Effector memory CD8-positive, alpha-beta T cell (primary cell): Measurements from ENCODE around the gene BOC.

Experiments used
- ATAC-seq: fragments of 150-1000 bp; cut with Tn5 transposase; replicated peaks from 2 replicates; pipeline ENCODE4 v1.10.0; 2021; ENCODE audit warnings: mild to moderate bottlenecking, moderate library complexity
- DNase-seq, 3 experiments: peaks; one replicate each; pipeline ENCODE4 v3.0.0; 2021
- H3K27ac Mint-ChIP-seq, 2 donors: one replicate each; pipeline ENCODE4 v1.8.0; 2022; ENCODE audit warnings: mild to moderate bottlenecking in 2 of 2, mixed read lengths in 2 of 2, moderate library complexity in 2 of 2
- H3K27me3 Mint-ChIP-seq, 2 donors: one replicate each; pipeline ENCODE4 v1.8.0; 2022; ENCODE audit warnings: mixed read lengths in 2 of 2
- H3K36me3 Mint-ChIP-seq: one replicate; pipeline ENCODE4 v1.8.0; 2022; ENCODE audit warnings: mild to moderate bottlenecking, moderate library complexity, mixed read lengths; ENCODE audit not compliant: insufficient read depth
- H3K4me1 Mint-ChIP-seq, 2 donors: one replicate each; pipeline ENCODE4 v1.8.0; 2022; ENCODE audit warnings: low read depth in 2 of 2, mixed read lengths in 2 of 2
- H3K4me3 Mint-ChIP-seq, 2 donors: one replicate each; pipeline ENCODE4 v1.8.0; 2022; ENCODE audit warnings: mild to moderate bottlenecking in 2 of 2, mixed read lengths in 2 of 2, moderate library complexity in 2 of 2
- H3K9me3 Mint-ChIP-seq, 2 donors: one replicate each; pipeline ENCODE4 v1.8.0; 2022; ENCODE audit warnings: mixed read lengths in 2 of 2

BOC gene

DNA sequence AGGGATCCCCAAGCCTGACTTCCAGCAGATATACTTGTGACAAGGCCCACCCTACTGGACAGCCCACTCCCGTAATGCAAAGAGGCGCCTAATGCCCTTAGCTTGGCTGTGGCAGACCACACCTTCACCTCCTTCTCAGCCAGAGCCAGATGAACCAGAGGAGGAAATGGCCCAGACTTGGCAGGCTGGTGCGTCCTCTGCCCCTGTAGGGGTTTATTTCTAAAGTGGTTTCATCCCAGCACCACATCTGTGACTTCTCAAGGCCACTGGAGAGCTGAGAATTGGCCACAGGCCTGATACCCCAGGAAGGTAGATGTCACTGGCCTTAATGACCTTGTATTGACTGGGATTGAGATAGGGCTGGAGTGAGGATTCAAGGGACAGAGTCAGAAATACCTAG lies 29.5 kb downstream of the BOC start:
- Mint-ChIP-seq H3K36me3 (no peaks in the 10 kb centered on the region), H3K9me3 (no peaks in the 10 kb centered on the region), H3K27ac (no peak overlapping the region), H3K27me3 (peaks cover 32 to 69% of the 10 kb centered on the region in 2 donors), H3K4me1 (peaks cover 0 to 2% of the 10 kb centered on the region in 2 donors), H3K4me3 (no peak overlapping the region)
- no peak for DNase-seq
- no peak for ATAC-seq

DNA sequence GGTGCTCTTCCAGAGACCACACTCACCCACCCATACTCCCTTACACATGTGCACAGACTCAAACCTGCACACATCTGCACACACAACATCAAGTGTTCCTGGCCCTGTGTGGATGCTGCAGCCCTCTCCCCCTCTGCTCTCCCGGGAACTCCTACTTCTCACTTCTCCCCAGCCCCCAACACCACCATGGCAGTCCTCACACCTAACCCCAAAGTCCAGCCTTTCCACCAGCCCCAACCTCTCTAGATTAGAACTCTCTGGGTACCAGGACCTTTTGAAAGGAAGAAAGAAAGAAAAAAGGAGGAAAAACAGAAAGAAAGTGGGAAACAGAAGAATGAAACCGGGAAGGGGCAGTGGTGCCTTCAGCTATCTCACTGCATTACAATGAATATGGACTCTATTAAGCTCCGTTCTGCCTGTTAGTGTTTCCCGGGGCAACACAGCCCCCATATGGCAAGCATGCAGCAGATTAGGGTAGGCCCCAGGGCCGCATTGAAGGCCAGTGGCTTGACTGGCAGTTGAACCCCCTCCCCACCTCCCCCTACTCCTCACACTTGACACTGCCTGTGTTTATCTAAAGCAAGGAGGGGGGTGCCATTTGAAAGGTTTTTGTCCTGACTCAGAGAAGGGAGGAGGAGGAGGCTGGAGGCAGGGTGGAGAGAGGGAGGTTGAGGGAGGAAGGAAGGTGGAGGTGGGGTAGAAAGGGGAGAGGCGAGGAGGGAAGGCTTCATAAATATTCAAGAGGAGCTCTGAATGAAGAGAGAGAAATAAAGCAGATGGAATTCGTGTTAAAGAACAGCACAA lies 30.1 kb downstream of the BOC start:
- Mint-ChIP-seq H3K4me3 (no peak overlapping the region), H3K27me3 (peaks cover 33 to 72% of the 10 kb centered on the region in 2 donors), H3K9me3 (no peaks in the 10 kb centered on the region), H3K4me1 (peaks cover 0 to 2% of the 10 kb centered on the region in 2 donors), H3K36me3 (no peaks in the 10 kb centered on the region), H3K27ac (no peak overlapping the region)
- DNase-seq (no peak), ATAC-seq (no peak)

DNA sequence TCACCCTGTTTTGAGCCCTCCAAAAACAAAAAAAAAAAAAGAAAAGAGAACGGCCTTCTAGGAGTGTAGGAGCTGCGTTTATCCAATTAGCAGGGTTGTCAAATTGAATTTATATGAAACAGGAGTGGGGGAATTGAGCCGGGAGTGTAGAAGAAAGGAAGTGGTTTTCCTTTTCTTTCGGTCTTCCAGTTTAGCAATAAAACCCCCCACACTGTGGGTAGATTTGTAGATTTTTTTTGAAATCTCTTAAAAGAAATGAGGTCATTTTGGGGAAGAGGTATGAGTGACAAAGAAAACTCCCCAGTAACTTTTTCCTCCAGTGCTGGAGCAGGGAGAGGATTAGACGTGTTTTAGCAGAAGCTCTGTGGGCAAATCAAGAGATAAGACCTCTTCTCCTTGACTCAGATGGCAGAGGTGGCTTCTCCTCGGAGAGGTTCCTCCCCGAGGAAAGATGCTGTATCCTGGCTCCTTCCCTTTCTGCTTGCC lies 30.8 kb downstream of the BOC start:
- Mint-ChIP-seq H3K27ac (no peak overlapping the region), H3K4me3 (no peak overlapping the region), H3K36me3 (no peaks in the 10 kb centered on the region), H3K27me3 (peaks cover 40 to 78% of the 10 kb centered on the region in 2 donors), H3K9me3 (no peaks in the 10 kb centered on the region), H3K4me1 (peaks cover 0 to 2% of the 10 kb centered on the region in 2 donors)
- ATAC-seq (no peak), DNase-seq (no peak)

GRCh38 chr3:113243071-113243470 lies 31.7 kb downstream of the BOC start:
- no peak for DNase-seq
- Mint-ChIP-seq H3K36me3 (no peaks in the 10 kb centered on the region), H3K27me3 (peaks cover 35 to 81% of the 10 kb centered on the region in 2 donors)

GRCh38 chr3:113243846-113244245 lies 32.5 kb downstream of the BOC start:
- Mint-ChIP-seq H3K27me3 (peaks cover 42 to 81% of the 10 kb centered on the region in 2 donors), H3K27ac (no peak overlapping the region), H3K36me3 (no peaks in the 10 kb centered on the region), H3K4me1 (peaks cover 0 to 2% of the 10 kb centered on the region in 2 donors), H3K9me3 (no peaks in the 10 kb centered on the region), H3K4me3 (no peak overlapping the region)
- ATAC-seq (no peak), DNase-seq (no peak)

More at GRCh38 chr3:113243071-113243470, 31.7 kb downstream of the BOC start:
- Mint-ChIP-seq H3K9me3 (no peaks in the 10 kb centered on the region), H3K4me1 (peaks cover 0 to 2% of the 10 kb centered on the region in 2 donors), H3K4me3 (no peak overlapping the region), H3K27ac (no peak overlapping the region)
- no peak for ATAC-seq

GRCh38 chr3:113245761-113246161 lies 34.4 kb downstream of the BOC start:
- no peak overlapping the region for H3K27ac Mint-ChIP-seq
- DNase-seq, result no peak
- H3K9me3 Mint-ChIP-seq, result no peaks in the 10 kb centered on the region
- no peak overlapping the region for H3K4me3 Mint-ChIP-seq
- H3K27me3 Mint-ChIP-seq, result peaks cover 47 to 81% of the 10 kb centered on the region in 2 donors
- ATAC-seq, result no peak
- peaks cover 0 to 2% of the 10 kb centered on the region in 2 donors for H3K4me1 Mint-ChIP-seq
- H3K36me3 Mint-ChIP-seq, result no peaks in the 10 kb centered on the region

DNA sequence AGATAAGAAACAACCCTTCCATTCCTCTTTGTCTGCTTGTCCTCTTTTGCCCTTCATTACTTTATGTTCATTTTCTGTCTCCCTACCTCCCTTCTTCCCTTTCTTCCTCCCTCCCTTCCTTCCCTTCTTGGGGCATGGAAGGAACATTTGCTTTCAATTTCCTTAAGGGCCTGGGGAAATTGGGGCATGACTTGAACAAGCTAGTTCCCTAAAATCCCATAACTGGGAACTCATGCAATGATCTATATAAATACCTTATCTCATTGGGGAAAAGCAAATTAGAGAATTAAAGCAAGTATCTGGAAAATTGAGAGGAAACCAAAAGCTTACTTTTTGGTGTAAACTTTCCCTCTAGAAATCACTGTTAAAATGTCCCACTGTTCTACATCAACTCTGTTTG lies 35.7 kb downstream of the BOC start:
- ATAC-seq (no peak), DNase-seq (no peak)
- H3K4me3 Mint-ChIP-seq, result no peak overlapping the region
- peaks cover 48 to 75% of the 10 kb centered on the region in 2 donors for H3K27me3 Mint-ChIP-seq
- H3K27ac Mint-ChIP-seq, result no peak overlapping the region
- no peaks in the 10 kb centered on the region for H3K9me3 Mint-ChIP-seq
- no peaks in the 10 kb centered on the region for H3K4me1 Mint-ChIP-seq
- H3K36me3 Mint-ChIP-seq, result no peaks in the 10 kb centered on the region

GRCh38 chr3:113247675-113248458 lies 36.5 kb downstream of the BOC start:
- ATAC-seq, result no peak
- H3K27ac Mint-ChIP-seq, result no peak overlapping the region
- H3K36me3 Mint-ChIP-seq, result no peaks in the 10 kb centered on the region
- no peak overlapping the region for H3K4me3 Mint-ChIP-seq
- H3K9me3 Mint-ChIP-seq, result no peaks in the 10 kb centered on the region
- no peaks in the 10 kb centered on the region for H3K4me1 Mint-ChIP-seq
- no peak for DNase-seq
- peaks cover 48 to 74% of the 10 kb centered on the region in 2 donors for H3K27me3 Mint-ChIP-seq

DNA sequence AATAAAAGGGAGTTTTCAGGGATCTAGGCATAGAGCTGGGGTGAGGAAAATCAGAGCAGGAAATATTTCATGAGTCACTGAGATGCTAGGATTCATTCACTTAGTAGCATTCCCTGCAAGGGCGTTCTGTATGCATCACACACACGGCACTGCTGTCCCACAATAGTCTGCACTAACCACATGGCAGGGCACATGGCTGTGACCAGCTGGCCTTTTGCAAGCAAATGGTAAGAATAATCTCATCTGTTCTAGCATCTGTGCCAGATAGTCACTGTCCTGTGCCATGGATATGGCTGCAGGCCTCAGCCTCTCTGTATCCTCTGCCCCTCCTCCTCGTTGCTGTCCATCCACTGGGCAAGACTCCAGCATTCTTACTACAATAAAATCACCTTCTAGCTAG lies 37.8 kb downstream of the BOC start:
- peak overlapping the region in 1 of 2 donors; percentile 24 for H3K27ac Mint-ChIP-seq

DNA sequence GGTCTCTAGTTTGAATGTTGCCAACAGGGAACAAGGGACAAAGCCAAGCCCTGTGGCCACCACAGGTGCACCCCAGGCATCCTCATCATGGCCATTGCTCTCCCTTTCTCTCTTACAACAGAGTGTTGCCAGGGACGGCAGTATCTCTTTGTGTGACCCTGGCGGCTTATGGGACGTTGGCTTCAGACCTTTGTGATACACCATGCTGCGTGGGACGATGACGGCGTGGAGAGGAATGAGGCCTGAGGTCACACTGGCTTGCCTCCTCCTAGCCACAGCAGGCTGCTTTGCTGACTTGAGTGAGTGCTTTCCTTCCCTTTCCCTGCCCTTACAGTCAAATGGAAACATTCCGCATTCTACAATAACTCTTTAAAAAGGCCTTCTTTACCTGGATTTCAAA lies 38.2 kb downstream of the BOC start:
- H3K9me3 Mint-ChIP-seq, result no peaks in the 10 kb centered on the region
- no peak for ATAC-seq
- H3K27ac Mint-ChIP-seq, result no peak overlapping the region
- no peaks in the 10 kb centered on the region for H3K4me1 Mint-ChIP-seq
- peaks cover 48 to 63% of the 10 kb centered on the region in 2 donors for H3K27me3 Mint-ChIP-seq
- DNase-seq, result no peak
- H3K4me3 Mint-ChIP-seq, result no peak overlapping the region
- no peaks in the 10 kb centered on the region for H3K36me3 Mint-ChIP-seq

More for the DNA sequence above, 37.8 kb downstream of the BOC start:
- ATAC-seq (no peak), DNase-seq (no peak)
- H3K27me3 Mint-ChIP-seq, result peaks cover 48 to 63% of the 10 kb centered on the region in 2 donors
- no peaks in the 10 kb centered on the region for H3K4me1 Mint-ChIP-seq
- H3K4me3 Mint-ChIP-seq, result no peak overlapping the region
- no peaks in the 10 kb centered on the region for H3K36me3 Mint-ChIP-seq
- no peaks in the 10 kb centered on the region for H3K9me3 Mint-ChIP-seq

DNA sequence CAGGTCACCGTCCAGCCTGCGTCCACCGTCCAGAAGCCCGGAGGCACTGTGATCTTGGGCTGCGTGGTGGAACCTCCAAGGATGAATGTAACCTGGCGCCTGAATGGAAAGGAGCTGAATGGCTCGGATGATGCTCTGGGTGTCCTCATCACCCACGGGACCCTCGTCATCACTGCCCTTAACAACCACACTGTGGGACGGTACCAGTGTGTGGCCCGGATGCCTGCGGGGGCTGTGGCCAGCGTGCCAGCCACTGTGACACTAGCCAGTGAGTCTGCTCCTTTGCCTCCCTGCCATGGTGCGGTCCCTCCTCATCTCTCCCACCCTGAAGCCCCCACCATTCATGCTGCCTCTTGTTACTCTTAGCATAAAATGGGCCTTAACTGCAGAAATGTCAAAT lies 39.2 kb downstream of the BOC start:
- H3K4me3 Mint-ChIP-seq, result no peak overlapping the region
- no peaks in the 10 kb centered on the region for H3K9me3 Mint-ChIP-seq
- no peaks in the 10 kb centered on the region for H3K4me1 Mint-ChIP-seq
- no peak for DNase-seq
- H3K27me3 Mint-ChIP-seq, result peaks cover 46 to 62% of the 10 kb centered on the region in 2 donors
- ATAC-seq, result no peak
- no peaks in the 10 kb centered on the region for H3K36me3 Mint-ChIP-seq
- no peak overlapping the region for H3K27ac Mint-ChIP-seq

GRCh38 chr3:113251817-113252216 lies 40.5 kb downstream of the BOC start:
- H3K9me3 Mint-ChIP-seq, result no peaks in the 10 kb centered on the region
- H3K4me3 Mint-ChIP-seq, result no peak overlapping the region
- ATAC-seq (no peak), DNase-seq (no peak)
- no peaks in the 10 kb centered on the region for H3K4me1 Mint-ChIP-seq
- no peak overlapping the region for H3K27ac Mint-ChIP-seq
- peaks cover 39 to 53% of the 10 kb centered on the region in 2 donors for H3K27me3 Mint-ChIP-seq
- H3K36me3 Mint-ChIP-seq, result no peaks in the 10 kb centered on the region

DNA sequence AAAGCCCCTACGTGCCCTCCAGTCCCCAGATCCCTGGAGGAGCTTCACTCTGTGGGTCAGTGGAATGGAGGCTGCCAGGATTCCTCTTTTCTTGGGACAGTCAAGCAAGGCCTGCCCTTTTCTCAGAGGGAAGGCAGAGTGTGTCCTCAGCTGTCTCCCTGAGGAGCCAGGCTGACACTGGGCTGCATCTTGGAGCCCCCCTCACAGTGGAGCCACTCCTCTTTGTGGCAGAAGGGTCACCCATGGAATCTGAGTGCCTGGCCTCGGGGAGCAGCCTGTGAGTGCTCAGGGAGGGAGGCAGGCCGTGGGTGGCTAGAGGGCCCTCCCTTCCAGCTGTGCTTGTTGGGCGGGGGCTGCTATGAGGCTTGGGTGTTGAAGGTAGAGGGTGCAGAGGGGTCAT lies 41.2 kb downstream of the BOC start:
- H3K4me3 Mint-ChIP-seq, result no peak overlapping the region
- no peak overlapping the region for H3K27ac Mint-ChIP-seq
- H3K36me3 Mint-ChIP-seq, result no peaks in the 10 kb centered on the region
- ATAC-seq, result no peak
- DNase-seq, result no peak
- no peaks in the 10 kb centered on the region for H3K4me1 Mint-ChIP-seq
- peaks cover 34 to 46% of the 10 kb centered on the region in 2 donors for H3K27me3 Mint-ChIP-seq
- no peaks in the 10 kb centered on the region for H3K9me3 Mint-ChIP-seq

DNA sequence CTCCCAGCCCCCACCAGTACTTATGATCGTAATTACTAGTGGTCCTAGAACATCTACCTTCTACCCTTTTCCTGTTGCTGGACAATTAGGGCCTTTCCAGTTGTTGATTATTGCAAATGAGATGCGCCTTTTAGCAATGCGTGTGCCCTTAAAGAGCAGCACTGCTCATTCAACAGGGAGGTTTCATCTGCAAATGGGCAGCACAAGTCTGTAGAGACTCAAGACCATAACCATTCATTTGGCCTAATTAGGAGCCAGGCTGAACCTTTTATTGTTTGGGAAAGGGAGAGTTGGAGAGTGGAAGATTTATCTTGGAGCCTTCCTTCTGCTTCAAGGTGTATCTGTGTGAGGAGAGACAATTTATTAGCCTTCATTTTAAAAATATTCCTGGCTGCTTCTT lies 42.3 kb downstream of the BOC start:
- Mint-ChIP-seq H3K4me3 (no peak overlapping the region), H3K4me1 (no peaks in the 10 kb centered on the region), H3K27ac (no peak overlapping the region), H3K36me3 (no peaks in the 10 kb centered on the region), H3K9me3 (no peaks in the 10 kb centered on the region), H3K27me3 (peaks cover 38 to 43% of the 10 kb centered on the region in 2 donors)
- DNase-seq (no peak), ATAC-seq (no peak)
